HCT116 (cell line): ENCODE data around the gene ANKLE2. TPM values are rescaled to one million over a fixed set of nuclear protein-coding genes. Genes with fewer than 3 reads are reported as not detected.

Experiments
- ATAC-seq: fragments of 200-7000 bp; cut with Tn5 transposase; 2 replicates; pipeline ENCODE4 v1.9.1; 2020; ENCODE audit warnings: mild to moderate bottlenecking, moderate library complexity
- BruUV-seq: library from RNA; stranded (reverse); fragments of 400-500 nt; replicated peaks from 2 replicates; lab custom pipeline; 2021; lab: Mats Ljungman, UMichigan
- CTCF ChIA-PET: fragments of 300-600 bp; sonication (Branson Sonifier 250); formaldehyde crosslinking; loops from one replicate; lab custom pipeline; 2021; ENCODE audit warnings: antibody characterized with exemption; lab: Charles Lee
- POLR2A ChIA-PET: fragments of 300-600, 350-600 bp; sonication (Branson Sonifier 250); formaldehyde crosslinking; loops from one replicate; lab custom pipeline; 2021; ENCODE audit warnings: antibody characterized with exemption; lab: Charles Lee
- RAD21 ChIA-PET, 2 experiments: fragments of 300-600 bp; sonication (Branson Sonifier 250); formaldehyde crosslinking; loops; one replicate each; lab custom pipeline; 2023; ENCODE audit warnings: low total read pairs in 2 of 2; ENCODE audit not compliant: uncharacterized antibody in 2 of 2, unreplicated experiment in 2 of 2, low non-redundant PET in 1 of 2; lab: Charles Lee
- DNase-seq: peaks from one replicate; pipeline ENCODE4 v3.0.0-alpha.2; 2010; ENCODE audit warnings: low read depth, low spot score
- H2AFZ ChIP-seq: fragments of 200-600 bp; shearing (Covaris generic), sonication (generic); 2 replicates; pipeline ENCODE4 v1.6.1; 2017; ENCODE audit warnings: low read depth, mixed run types, mixed read lengths, antibody characterized with exemption, low read length; ENCODE audit not compliant: poor library complexity, severe bottlenecking
- H3K27ac ChIP-seq: 2 replicates; pipeline ENCODE4 v1.5.1; 2012; ENCODE audit warnings: low read depth, low read length
- H3K27me3 ChIP-seq: fragments of 200-600 bp; sonication (generic); 2 replicates; pipeline ENCODE4 v1.6.1; 2016; ENCODE audit warnings: mixed run types, low read length, mixed read lengths; ENCODE audit not compliant: insufficient read depth
- H3K36me3 ChIP-seq, 2 experiments: fragments of 200-500 bp in 1 of 2; fragments of 200-600 bp in 1 of 2; sonication (Bioruptor generic) in 1 of 2; sonication (generic) in 1 of 2; 2 replicates each; pipeline versions ENCODE4 v1.5.1 to v1.6.1; 2014 to 2016; ENCODE audit warnings: low read length in 2 of 2, inconsistent platforms in 1 of 2, mixed read lengths in 1 of 2, mixed run types in 1 of 2; ENCODE audit not compliant: insufficient read depth in 2 of 2, control insufficient read depth in 1 of 2
- H3K4me1 ChIP-seq, 2 experiments: fragments of 200-600 bp in 1 of 2; sonication (generic) in 1 of 2; 2 replicates each; pipeline versions ENCODE4 v1.5.1 to v1.6.1; 2012 to 2017; ENCODE audit warnings: low read length in 2 of 2, inconsistent platforms in 1 of 2, mild to moderate bottlenecking in 1 of 2, mixed read lengths in 1 of 2, mixed run types in 1 of 2, moderate library complexity in 1 of 2; ENCODE audit not compliant: insufficient read depth in 2 of 2, control insufficient read depth in 1 of 2
- H3K4me2 ChIP-seq: fragments of 200-600 bp; sonication (generic); 2 replicates; pipeline ENCODE4 v1.6.1; 2017; ENCODE audit warnings: mixed run types, low read length, mixed read lengths
- H3K4me3 ChIP-seq, 2 experiments: fragments of 200-600 bp in 1 of 2; sonication (generic) in 1 of 2; replicated peaks in 1 of 2; 2 replicates each; pipeline ENCODE4 v1.5.1; 2011 to 2016; ENCODE audit warnings: low read length in 2 of 2, control low read depth in 1 of 2, low read depth in 1 of 2, mild to moderate bottlenecking in 1 of 2, mixed read lengths in 1 of 2, mixed run types in 1 of 2
- H3K79me2 ChIP-seq: fragments of 200-600 bp; sonication (generic); 2 replicates; pipeline ENCODE4 v1.6.1; 2017; ENCODE audit warnings: mild to moderate bottlenecking, mixed run types, low read length, moderate library complexity, mixed read lengths; ENCODE audit not compliant: insufficient read depth
- H3K9ac ChIP-seq: fragments of 200-600 bp; sonication (generic); 2 replicates; pipeline ENCODE4 v1.6.1; 2016; ENCODE audit warnings: low read length, mixed read lengths
- H3K9me2 ChIP-seq: fragments of 200-600 bp; sonication (generic), shearing (Covaris generic); 2 replicates; pipeline ENCODE4 v1.6.1; 2017; ENCODE audit warnings: mixed run types, mild to moderate bottlenecking, moderate library complexity; ENCODE audit not compliant: insufficient read depth
- H3K9me3 ChIP-seq, 2 experiments: fragments of 200-500 bp in 1 of 2; fragments of 200-600 bp in 1 of 2; sonication (Bioruptor generic) in 1 of 2; sonication (generic) in 1 of 2; 2 replicates each; pipeline ENCODE4 v1.6.1; 2014 to 2017; ENCODE audit warnings: low read length in 2 of 2, mixed read lengths in 2 of 2, inconsistent platforms in 1 of 2, low read depth in 1 of 2, mild to moderate bottlenecking in 1 of 2, mixed run types in 1 of 2, moderate library complexity in 1 of 2; ENCODE audit not compliant: control insufficient read depth in 1 of 2, insufficient read depth in 1 of 2
- H4K20me1 ChIP-seq: fragments of 200-600 bp; sonication (generic), shearing (Covaris generic); 2 replicates; pipeline ENCODE4 v1.6.1; 2017; ENCODE audit warnings: mixed run types, mild to moderate bottlenecking, moderate library complexity; ENCODE audit not compliant: insufficient read depth
- CBX3 ChIP-seq: IDR thresholded peaks from 2 replicates; pipeline ENCODE4 v1.6.1; 2012; ENCODE audit warnings: low read depth
- EZH2 ChIP-seq: fragments of 200-600 bp; sonication (generic); IDR thresholded peaks from 2 replicates; pipeline ENCODE4 v1.6.1; 2017; ENCODE audit warnings: antibody characterized with exemption, mixed run types
- FOSL1 ChIP-seq: IDR thresholded peaks from 2 replicates; pipeline ENCODE4 v1.6.1; 2012; ENCODE audit warnings: low read depth
- POLR2AphosphoS5 ChIP-seq: IDR thresholded peaks from 2 replicates; pipeline ENCODE4 v1.6.1; 2011; ENCODE audit warnings: mild to moderate bottlenecking, low read depth, low read length, moderate library complexity
- REST ChIP-seq: IDR thresholded peaks from 2 replicates; pipeline ENCODE4 v1.6.1; 2012; ENCODE audit warnings: low read depth
- SP1 ChIP-seq: IDR thresholded peaks from 2 replicates; pipeline ENCODE4 v1.6.1; 2012; ENCODE audit warnings: low read depth
- TCF7L2 ChIP-seq: IDR thresholded peaks from 2 replicates; pipeline ENCODE4 v1.7.0; 2011; ENCODE audit warnings: borderline replicate concordance, inconsistent platforms; ENCODE audit not compliant: insufficient read depth, insufficient read length; ENCODE audit errors: extremely low read depth
- intact Hi-C: fragments of 100-400 bp; cut with micrococcal nuclease; formaldehyde crosslinking; loops from 2 replicates; pipeline ENCODE4 v1.10.0; 2022
- total RNA-seq: library from RNA; stranded (reverse); gene quantifications from one replicate; pipeline ENCODE4 v1.2.1, GENCODE V29; 2021; ENCODE audit not compliant: unreplicated experiment

The ANKLE2 gene
- total RNA-seq, 1 experiment from 2014 or later: 68.8 TPM

DNA sequence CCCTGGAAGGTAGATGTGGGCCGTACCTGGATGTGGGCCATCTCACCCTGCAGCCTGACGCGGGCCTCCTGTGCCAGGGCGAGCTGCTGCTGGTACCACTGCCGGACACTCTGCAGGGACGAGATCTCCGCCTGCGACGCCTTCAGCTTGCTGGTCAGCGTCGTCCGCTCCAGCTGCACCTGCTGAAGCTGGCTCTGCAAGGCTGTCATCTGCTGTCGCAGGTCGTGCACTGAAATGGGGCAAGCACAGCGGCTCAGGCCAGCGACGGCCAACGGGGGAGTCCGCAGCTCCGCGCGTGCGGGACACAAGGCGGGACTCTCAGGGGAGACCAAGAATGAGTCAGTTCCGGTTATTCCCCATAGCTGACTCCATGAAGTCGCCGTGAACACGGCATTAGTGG, 40.1 kb upstream of the ANKLE2 start:
- H3K9me3 ChIP-seq: no peaks in the 10 kb centered on the region
- POLR2A ChIA-PET: no interaction called here
- no peak overlapping the region for H3K4me3 ChIP-seq
- H3K4me1 ChIP-seq: no peaks in the 10 kb centered on the region
- no TSS peak for BruUV-seq
- CTCF ChIA-PET: interaction anchor here (0.6 kb wide), 1 partner anchor 35 kb away, joined by 3 read pairs; no protein-coding TSS in a partner anchor
- no peaks in the 10 kb centered on the region for H4K20me1 ChIP-seq
- no peaks in the 10 kb centered on the region for H3K9me2 ChIP-seq
- H3K79me2 ChIP-seq: peaks cover 10% of the 10 kb centered on the region
- no peaks in the 10 kb centered on the region for H3K27me3 ChIP-seq
- no peak for ATAC-seq
- H3K36me3 ChIP-seq: peaks cover 33 to 45% of the 10 kb centered on the region in 2 experiments
- no peak overlapping the region for H3K9ac ChIP-seq
- no peak for DNase-seq
- H3K27ac ChIP-seq: no peak overlapping the region
- no peak overlapping the region for H3K4me2 ChIP-seq
- H2AFZ ChIP-seq: no peak overlapping the region
- RAD21 ChIA-PET: interaction anchor here in 1 of 2 experiments (0.6 kb wide), 1 partner anchor 27 kb away, joined by 3 read pairs; the partner anchor contains the start of gene GOLGA3
- intact Hi-C loops: no loop called here
- no peak for TF ChIP-seq FOSL1
- TF ChIP-seq TCF7L2: no peak
- TF ChIP-seq CBX3: no peak
- TF ChIP-seq REST: no peak
- no peak for TF ChIP-seq SP1
- TF ChIP-seq EZH2: no peak
- no peak for TF ChIP-seq POLR2AphosphoS5
- TF ChIP-seq, all 23 proteins: peak for 0
